HCT116 (cell line): Measurements from ENCODE around the gene TPM2. TPM values are rescaled to one million over a fixed set of nuclear protein-coding genes. Genes with fewer than 3 reads are reported as not detected.

ENCODE experiments used
- ATAC-seq: fragments of 200-7000 bp; cut with Tn5 transposase; 2 replicates; pipeline ENCODE4 v1.9.1; 2020; ENCODE audit warnings: mild to moderate bottlenecking, moderate library complexity
- BruUV-seq: library from RNA; stranded (reverse); fragments of 400-500 nt; replicated peaks from 2 replicates; lab custom pipeline; 2021; lab: Mats Ljungman, UMichigan
- CTCF ChIA-PET: fragments of 300-600 bp; sonication (Branson Sonifier 250); formaldehyde crosslinking; loops from one replicate; lab custom pipeline; 2021; ENCODE audit warnings: antibody characterized with exemption; lab: Charles Lee
- POLR2A ChIA-PET: fragments of 300-600, 350-600 bp; sonication (Branson Sonifier 250); formaldehyde crosslinking; loops from one replicate; lab custom pipeline; 2021; ENCODE audit warnings: antibody characterized with exemption; lab: Charles Lee
- RAD21 ChIA-PET, 2 experiments: fragments of 300-600 bp; sonication (Branson Sonifier 250); formaldehyde crosslinking; loops; one replicate each; lab custom pipeline; 2023; ENCODE audit warnings: low total read pairs in 2 of 2; ENCODE audit not compliant: uncharacterized antibody in 2 of 2, unreplicated experiment in 2 of 2, low non-redundant PET in 1 of 2; lab: Charles Lee
- DNase-seq: peaks from one replicate; pipeline ENCODE4 v3.0.0-alpha.2; 2010; ENCODE audit warnings: low read depth, low spot score
- H2AFZ ChIP-seq: fragments of 200-600 bp; shearing (Covaris generic), sonication (generic); 2 replicates; pipeline ENCODE4 v1.6.1; 2017; ENCODE audit warnings: low read depth, mixed run types, mixed read lengths, antibody characterized with exemption, low read length; ENCODE audit not compliant: poor library complexity, severe bottlenecking
- H3K27ac ChIP-seq: 2 replicates; pipeline ENCODE4 v1.5.1; 2012; ENCODE audit warnings: low read depth, low read length
- H3K27me3 ChIP-seq: fragments of 200-600 bp; sonication (generic); 2 replicates; pipeline ENCODE4 v1.6.1; 2016; ENCODE audit warnings: mixed run types, low read length, mixed read lengths; ENCODE audit not compliant: insufficient read depth
- H3K36me3 ChIP-seq, 2 experiments: fragments of 200-500 bp in 1 of 2; fragments of 200-600 bp in 1 of 2; sonication (Bioruptor generic) in 1 of 2; sonication (generic) in 1 of 2; 2 replicates each; pipeline versions ENCODE4 v1.5.1 to v1.6.1; 2014 to 2016; ENCODE audit warnings: low read length in 2 of 2, inconsistent platforms in 1 of 2, mixed read lengths in 1 of 2, mixed run types in 1 of 2; ENCODE audit not compliant: insufficient read depth in 2 of 2, control insufficient read depth in 1 of 2
- H3K4me1 ChIP-seq, 2 experiments: fragments of 200-600 bp in 1 of 2; sonication (generic) in 1 of 2; 2 replicates each; pipeline versions ENCODE4 v1.5.1 to v1.6.1; 2012 to 2017; ENCODE audit warnings: low read length in 2 of 2, inconsistent platforms in 1 of 2, mild to moderate bottlenecking in 1 of 2, mixed read lengths in 1 of 2, mixed run types in 1 of 2, moderate library complexity in 1 of 2; ENCODE audit not compliant: insufficient read depth in 2 of 2, control insufficient read depth in 1 of 2
- H3K4me2 ChIP-seq: fragments of 200-600 bp; sonication (generic); 2 replicates; pipeline ENCODE4 v1.6.1; 2017; ENCODE audit warnings: mixed run types, low read length, mixed read lengths
- H3K4me3 ChIP-seq, 2 experiments: fragments of 200-600 bp in 1 of 2; sonication (generic) in 1 of 2; replicated peaks in 1 of 2; 2 replicates each; pipeline ENCODE4 v1.5.1; 2011 to 2016; ENCODE audit warnings: low read length in 2 of 2, control low read depth in 1 of 2, low read depth in 1 of 2, mild to moderate bottlenecking in 1 of 2, mixed read lengths in 1 of 2, mixed run types in 1 of 2
- H3K79me2 ChIP-seq: fragments of 200-600 bp; sonication (generic); 2 replicates; pipeline ENCODE4 v1.6.1; 2017; ENCODE audit warnings: mild to moderate bottlenecking, mixed run types, low read length, moderate library complexity, mixed read lengths; ENCODE audit not compliant: insufficient read depth
- H3K9ac ChIP-seq: fragments of 200-600 bp; sonication (generic); 2 replicates; pipeline ENCODE4 v1.6.1; 2016; ENCODE audit warnings: low read length, mixed read lengths
- H3K9me2 ChIP-seq: fragments of 200-600 bp; sonication (generic), shearing (Covaris generic); 2 replicates; pipeline ENCODE4 v1.6.1; 2017; ENCODE audit warnings: mixed run types, mild to moderate bottlenecking, moderate library complexity; ENCODE audit not compliant: insufficient read depth
- H3K9me3 ChIP-seq, 2 experiments: fragments of 200-500 bp in 1 of 2; fragments of 200-600 bp in 1 of 2; sonication (Bioruptor generic) in 1 of 2; sonication (generic) in 1 of 2; 2 replicates each; pipeline ENCODE4 v1.6.1; 2014 to 2017; ENCODE audit warnings: low read length in 2 of 2, mixed read lengths in 2 of 2, inconsistent platforms in 1 of 2, low read depth in 1 of 2, mild to moderate bottlenecking in 1 of 2, mixed run types in 1 of 2, moderate library complexity in 1 of 2; ENCODE audit not compliant: control insufficient read depth in 1 of 2, insufficient read depth in 1 of 2
- H4K20me1 ChIP-seq: fragments of 200-600 bp; sonication (generic), shearing (Covaris generic); 2 replicates; pipeline ENCODE4 v1.6.1; 2017; ENCODE audit warnings: mixed run types, mild to moderate bottlenecking, moderate library complexity; ENCODE audit not compliant: insufficient read depth
- CBX3 ChIP-seq: IDR thresholded peaks from 2 replicates; pipeline ENCODE4 v1.6.1; 2012; ENCODE audit warnings: low read depth
- POLR2A ChIP-seq: IDR thresholded peaks from 2 replicates; pipeline ENCODE4 v1.7.0; 2011; ENCODE audit warnings: borderline replicate concordance; ENCODE audit not compliant: insufficient read depth, insufficient read length; ENCODE audit errors: extremely low read depth
- POLR2AphosphoS5 ChIP-seq: IDR thresholded peaks from 2 replicates; pipeline ENCODE4 v1.6.1; 2011; ENCODE audit warnings: mild to moderate bottlenecking, low read depth, low read length, moderate library complexity
- RAD21 ChIP-seq: IDR thresholded peaks from 2 replicates; pipeline ENCODE4 v1.6.1; 2012; ENCODE audit warnings: low read depth, mild to moderate bottlenecking
- TCF7L2 ChIP-seq: IDR thresholded peaks from 2 replicates; pipeline ENCODE4 v1.7.0; 2011; ENCODE audit warnings: borderline replicate concordance, inconsistent platforms; ENCODE audit not compliant: insufficient read depth, insufficient read length; ENCODE audit errors: extremely low read depth
- ZFX ChIP-seq: fragments of 450-650 bp; IDR thresholded peaks from 2 replicates; pipeline ENCODE4 v1.6.1; 2017
- intact Hi-C: fragments of 100-400 bp; cut with micrococcal nuclease; formaldehyde crosslinking; loops from 2 replicates; pipeline ENCODE4 v1.10.0; 2022
- total RNA-seq: library from RNA; stranded (reverse); gene quantifications from one replicate; pipeline ENCODE4 v1.2.1, GENCODE V29; 2021; ENCODE audit not compliant: unreplicated experiment
- TF ChIP-seq, protein P1 (sequence below): IDR thresholded peaks from 2 replicates; pipeline ENCODE4 v1.6.1; 2012; ENCODE audit warnings: low read depth
- TF ChIP-seq, protein P2 (sequence below): IDR thresholded peaks from 2 replicates; pipeline ENCODE4 v1.6.1; 2012

TPM2 gene
- total RNA-seq, 1 experiment from 2014 or later = 278 TPM

DNA sequence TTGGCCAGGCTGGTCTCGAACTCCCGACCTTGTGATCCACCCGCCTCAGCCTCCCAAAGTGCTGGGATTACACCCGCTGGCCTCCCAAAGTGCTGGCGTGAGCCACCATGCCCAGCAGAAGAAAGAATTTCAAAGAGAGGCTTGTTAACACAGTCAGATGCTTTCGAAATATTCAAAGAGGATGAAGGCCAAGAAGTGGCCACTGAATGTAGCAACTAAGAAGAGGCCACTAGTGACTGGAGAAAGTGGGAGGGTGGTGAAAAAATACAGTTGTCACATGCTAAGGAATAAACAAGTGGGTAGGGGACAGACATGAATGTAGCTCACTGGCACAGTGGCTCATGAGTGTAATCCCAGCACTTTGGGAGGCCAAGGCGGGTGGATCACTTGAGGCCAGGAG is 13.0 kb upstream of the TPM2 start (continued):
- TF ChIP-seq, protein P1, sequence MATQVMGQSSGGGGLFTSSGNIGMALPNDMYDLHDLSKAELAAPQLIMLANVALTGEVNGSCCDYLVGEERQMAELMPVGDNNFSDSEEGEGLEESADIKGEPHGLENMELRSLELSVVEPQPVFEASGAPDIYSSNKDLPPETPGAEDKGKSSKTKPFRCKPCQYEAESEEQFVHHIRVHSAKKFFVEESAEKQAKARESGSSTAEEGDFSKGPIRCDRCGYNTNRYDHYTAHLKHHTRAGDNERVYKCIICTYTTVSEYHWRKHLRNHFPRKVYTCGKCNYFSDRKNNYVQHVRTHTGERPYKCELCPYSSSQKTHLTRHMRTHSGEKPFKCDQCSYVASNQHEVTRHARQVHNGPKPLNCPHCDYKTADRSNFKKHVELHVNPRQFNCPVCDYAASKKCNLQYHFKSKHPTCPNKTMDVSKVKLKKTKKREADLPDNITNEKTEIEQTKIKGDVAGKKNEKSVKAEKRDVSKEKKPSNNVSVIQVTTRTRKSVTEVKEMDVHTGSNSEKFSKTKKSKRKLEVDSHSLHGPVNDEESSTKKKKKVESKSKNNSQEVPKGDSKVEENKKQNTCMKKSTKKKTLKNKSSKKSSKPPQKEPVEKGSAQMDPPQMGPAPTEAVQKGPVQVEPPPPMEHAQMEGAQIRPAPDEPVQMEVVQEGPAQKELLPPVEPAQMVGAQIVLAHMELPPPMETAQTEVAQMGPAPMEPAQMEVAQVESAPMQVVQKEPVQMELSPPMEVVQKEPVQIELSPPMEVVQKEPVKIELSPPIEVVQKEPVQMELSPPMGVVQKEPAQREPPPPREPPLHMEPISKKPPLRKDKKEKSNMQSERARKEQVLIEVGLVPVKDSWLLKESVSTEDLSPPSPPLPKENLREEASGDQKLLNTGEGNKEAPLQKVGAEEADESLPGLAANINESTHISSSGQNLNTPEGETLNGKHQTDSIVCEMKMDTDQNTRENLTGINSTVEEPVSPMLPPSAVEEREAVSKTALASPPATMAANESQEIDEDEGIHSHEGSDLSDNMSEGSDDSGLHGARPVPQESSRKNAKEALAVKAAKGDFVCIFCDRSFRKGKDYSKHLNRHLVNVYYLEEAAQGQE = no peak
- TF ChIP-seq, protein P2, sequence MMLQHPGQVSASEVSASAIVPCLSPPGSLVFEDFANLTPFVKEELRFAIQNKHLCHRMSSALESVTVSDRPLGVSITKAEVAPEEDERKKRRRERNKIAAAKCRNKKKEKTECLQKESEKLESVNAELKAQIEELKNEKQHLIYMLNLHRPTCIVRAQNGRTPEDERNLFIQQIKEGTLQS = no peak
- TF ChIP-seq CBX3 (no peak), POLR2AphosphoS5 (no peak), ZFX (no peak), TCF7L2 (no peak)
- TF ChIP-seq, all 23 proteins: peak for 0

DNA sequence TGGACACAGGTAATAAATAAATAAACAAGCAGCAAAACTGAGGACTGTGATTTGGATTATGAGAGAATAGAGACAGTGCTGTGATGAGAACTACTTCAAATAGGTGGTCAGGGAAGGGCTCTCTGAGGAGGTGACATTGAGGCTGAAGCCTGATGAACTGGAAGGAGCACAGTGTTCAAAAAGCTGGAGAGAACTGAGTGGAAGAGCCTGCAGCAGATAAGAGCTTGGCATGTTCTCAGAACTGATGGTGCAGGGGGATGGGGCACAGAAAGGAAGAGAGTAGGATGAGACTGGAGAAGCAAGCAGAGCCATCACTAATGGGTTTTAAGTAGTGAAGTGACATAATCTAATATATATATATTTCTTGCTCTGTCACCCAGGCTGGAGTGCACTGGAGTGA is 11.2 kb upstream of the TPM2 start:
- no peaks in the 10 kb centered on the region for H3K9me2 ChIP-seq
- no peaks in the 10 kb centered on the region for H3K9me3 ChIP-seq
- no peak for TF ChIP-seq RAD21
- no peak for TF ChIP-seq POLR2A
- H3K27ac ChIP-seq = no peak overlapping the region
- POLR2A ChIA-PET = no interaction called here
- peaks cover 0 to 4% of the 10 kb centered on the region in 2 experiments; a peak in 1 of 4 replicates for H3K4me1 ChIP-seq
- RAD21 ChIA-PET = no interaction called here
- no peak overlapping the region for H2AFZ ChIP-seq
- ATAC-seq (no peak), DNase-seq (no peak)
- no peak overlapping the region for H3K9ac ChIP-seq
- intact Hi-C loops = no loop called here
- H3K27me3 ChIP-seq = no peaks in the 10 kb centered on the region
- H4K20me1 ChIP-seq = no peaks in the 10 kb centered on the region
- CTCF ChIA-PET = interaction anchor here (2.3 kb wide), 1 partner anchor 10 kb away, joined by 8 read pairs; no protein-coding TSS in a partner anchor
- H3K4me2 ChIP-seq = no peak overlapping the region
- H3K4me3 ChIP-seq = no peak overlapping the region
- H3K79me2 ChIP-seq = no peaks in the 10 kb centered on the region
- no TSS peak for BruUV-seq
- H3K36me3 ChIP-seq = peaks cover 56 to 83% of the 10 kb centered on the region in 2 experiments
